Astrocyte (in vitro differentiated cells and primary cell): Measurements from ENCODE around the gene PARD3B.

ENCODE experiments used
- EZH2 ChIP-seq: IDR thresholded peaks from 2 replicates; pipeline ENCODE4 v1.6.1; 2012; ENCODE audit warnings: mild to moderate bottlenecking, low read length, inconsistent platforms; ENCODE audit not compliant: insufficient read depth
- TF ChIP-seq, protein P1 (sequence below): IDR thresholded peaks from 2 replicates; pipeline ENCODE4 v1.5.1; 2011; ENCODE audit warnings: low read depth, mild to moderate bottlenecking, inconsistent platforms, low read length, moderate library complexity; ENCODE audit not compliant: insufficient read depth

DNA sequence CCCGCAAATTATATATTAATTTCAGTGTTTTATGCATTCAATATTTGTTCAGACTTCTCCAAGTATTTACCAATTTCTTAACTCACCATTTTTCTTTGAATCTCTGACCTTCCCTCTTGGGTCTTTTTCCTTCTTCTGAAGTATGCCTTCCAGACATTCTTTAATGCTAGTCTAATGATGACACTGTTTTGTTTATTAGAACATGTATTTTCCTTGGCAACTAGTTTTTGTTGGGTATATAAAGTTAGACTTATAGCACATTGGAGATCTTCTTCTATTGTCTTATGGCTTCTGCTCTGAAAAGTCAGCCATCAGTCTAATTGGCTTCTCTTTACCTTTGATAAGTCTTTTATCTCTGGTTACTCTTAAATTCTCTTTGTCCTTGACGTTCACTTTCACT, 713.8 kb downstream of the PARD3B start:
- TF ChIP-seq, protein P1, sequence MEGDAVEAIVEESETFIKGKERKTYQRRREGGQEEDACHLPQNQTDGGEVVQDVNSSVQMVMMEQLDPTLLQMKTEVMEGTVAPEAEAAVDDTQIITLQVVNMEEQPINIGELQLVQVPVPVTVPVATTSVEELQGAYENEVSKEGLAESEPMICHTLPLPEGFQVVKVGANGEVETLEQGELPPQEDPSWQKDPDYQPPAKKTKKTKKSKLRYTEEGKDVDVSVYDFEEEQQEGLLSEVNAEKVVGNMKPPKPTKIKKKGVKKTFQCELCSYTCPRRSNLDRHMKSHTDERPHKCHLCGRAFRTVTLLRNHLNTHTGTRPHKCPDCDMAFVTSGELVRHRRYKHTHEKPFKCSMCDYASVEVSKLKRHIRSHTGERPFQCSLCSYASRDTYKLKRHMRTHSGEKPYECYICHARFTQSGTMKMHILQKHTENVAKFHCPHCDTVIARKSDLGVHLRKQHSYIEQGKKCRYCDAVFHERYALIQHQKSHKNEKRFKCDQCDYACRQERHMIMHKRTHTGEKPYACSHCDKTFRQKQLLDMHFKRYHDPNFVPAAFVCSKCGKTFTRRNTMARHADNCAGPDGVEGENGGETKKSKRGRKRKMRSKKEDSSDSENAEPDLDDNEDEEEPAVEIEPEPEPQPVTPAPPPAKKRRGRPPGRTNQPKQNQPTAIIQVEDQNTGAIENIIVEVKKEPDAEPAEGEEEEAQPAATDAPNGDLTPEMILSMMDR = no peak
- no peak for TF ChIP-seq EZH2
